Right lobe of liver (tissue), 4 donors: Measurements from ENCODE around the gene LYPD3.

Experiments used
- CTCF ChIP-seq, 4 donors: fragments of 200-600 bp in 3 of 4; fragments of 450-650 bp in 1 of 4; IDR thresholded peaks; one replicate each; pipeline versions ENCODE4 v1.5.1 to v1.8.0; 2016 to 2022; ENCODE audit warnings: antibody characterized with exemption in 4 of 4, mild to moderate bottlenecking in 2 of 4
- POLR2A ChIP-seq: fragments of 450-650 bp; IDR thresholded peaks from one replicate; pipeline ENCODE4 v1.6.1; 2017; ENCODE audit warnings: antibody characterized with exemption, mild to moderate bottlenecking
- donor health status: DM: no; HTN: no; CAD: no.
- donor health status: DM: no; HTN: no; CAD: no.
- donor health status: DM: no; HTN: yes; CAD: no.

- TF ChIP-seq CTCF (IDR thresholded peaks at IDR 0.05): no peak
- TF ChIP-seq POLR2A: no peak
Observed at GRCh38 chr19:43489310-43489709, 23.9 kb upstream of the LYPD3 start.
